Epithelial cell of esophagus (primary cell): Measurements from ENCODE around the gene EBF3.

Experiments
- DNase-seq: peaks from one replicate; pipeline ENCODE4 v3.0.0; 2010; ENCODE audit warnings: low read depth
- H3K4me3 ChIP-seq: 2 replicates; pipeline ENCODE4 v1.5.1; 2011; ENCODE audit warnings: mild to moderate bottlenecking, low read length, control low read depth
- CTCF ChIP-seq: IDR thresholded peaks from 2 replicates; pipeline ENCODE4 v1.5.1; 2011; ENCODE audit warnings: low read depth, mild to moderate bottlenecking, low read length, control low read depth, inconsistent platforms; ENCODE audit not compliant: insufficient read depth; ENCODE audit errors: missing control alignments

Gene EBF3

GRCh38 chr10:129841071-129841470, 123.0 kb downstream of the EBF3 start:
- no peak overlapping the region for H3K4me3 ChIP-seq
- DNase-seq = no peak
- TF ChIP-seq CTCF = no peak

GRCh38 chr10:129840196-129840590, 123.9 kb downstream of the EBF3 start:
- no peak for TF ChIP-seq CTCF
- H3K4me3 ChIP-seq = no peak overlapping the region
- DNase-seq = no peak

- no peak for TF ChIP-seq CTCF
- H3K4me3 ChIP-seq = no peak overlapping the region
- no peak for DNase-seq
These were observed 124.5 kb downstream of the EBF3 start for GRCh38 chr10:129839285-129840195.

- no peak for TF ChIP-seq CTCF
- no peak for DNase-seq
- no peak overlapping the region for H3K4me3 ChIP-seq
These were observed 125.3 kb downstream of the EBF3 start for GRCh38 chr10:129838794-129839193.

DNA sequence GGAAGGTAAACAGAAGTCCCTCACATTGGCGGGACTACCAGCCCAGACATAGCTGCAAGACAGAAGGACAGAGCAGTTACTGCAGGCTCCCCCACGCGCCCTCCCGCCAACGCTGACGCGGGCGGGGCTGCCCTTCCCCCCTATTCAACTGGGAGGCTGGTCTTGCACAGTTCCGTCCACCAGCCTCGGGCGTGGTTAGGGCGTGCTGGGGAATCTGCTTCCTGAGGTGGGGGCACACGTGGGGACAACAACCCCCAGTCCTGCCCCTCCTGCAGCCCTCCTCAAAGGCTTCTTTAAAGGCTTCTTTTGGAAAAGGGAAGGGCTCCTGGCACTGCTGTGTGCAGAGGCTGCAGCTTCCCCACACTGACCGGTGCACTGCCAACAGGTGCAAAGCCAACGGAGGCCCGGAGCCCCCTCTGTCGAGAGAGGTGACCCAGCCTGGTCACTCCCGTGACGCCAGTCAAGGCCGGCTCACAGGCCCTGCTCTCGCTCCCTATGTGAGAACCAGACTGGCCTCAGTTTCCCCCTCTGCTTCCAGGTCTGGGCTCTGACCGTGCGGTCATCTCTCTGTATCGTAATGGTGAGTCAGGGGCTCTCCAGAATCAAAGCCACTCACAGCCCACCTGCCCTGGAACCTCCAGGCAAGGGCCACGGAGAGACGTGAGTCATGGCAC, 126.0 kb downstream of the EBF3 start:
- no peak for DNase-seq
- H3K4me3 ChIP-seq = no peak overlapping the region
- no peak for TF ChIP-seq CTCF

GRCh38 chr10:129836253-129836652, 127.8 kb downstream of the EBF3 start:
- H3K4me3 ChIP-seq = no peak overlapping the region
- DNase-seq = no peak
- no peak for TF ChIP-seq CTCF
